HuH-7 (cell line): Measurements from ENCODE around the gene CYP1B1.

Experiments
- DNase-seq: peaks from one replicate; pipeline ENCODE4 v3.0.0; 2011; ENCODE audit warnings: low spot score

Gene CYP1B1

GRCh38 chr2:38074764-38075506, 1.0 kb downstream of the CYP1B1 start:
- no peak for DNase-seq

- DNase-seq = no peak
Measured at GRCh38 chr2:38074058-38074763, 1.7 kb downstream of the CYP1B1 start.

DNA sequence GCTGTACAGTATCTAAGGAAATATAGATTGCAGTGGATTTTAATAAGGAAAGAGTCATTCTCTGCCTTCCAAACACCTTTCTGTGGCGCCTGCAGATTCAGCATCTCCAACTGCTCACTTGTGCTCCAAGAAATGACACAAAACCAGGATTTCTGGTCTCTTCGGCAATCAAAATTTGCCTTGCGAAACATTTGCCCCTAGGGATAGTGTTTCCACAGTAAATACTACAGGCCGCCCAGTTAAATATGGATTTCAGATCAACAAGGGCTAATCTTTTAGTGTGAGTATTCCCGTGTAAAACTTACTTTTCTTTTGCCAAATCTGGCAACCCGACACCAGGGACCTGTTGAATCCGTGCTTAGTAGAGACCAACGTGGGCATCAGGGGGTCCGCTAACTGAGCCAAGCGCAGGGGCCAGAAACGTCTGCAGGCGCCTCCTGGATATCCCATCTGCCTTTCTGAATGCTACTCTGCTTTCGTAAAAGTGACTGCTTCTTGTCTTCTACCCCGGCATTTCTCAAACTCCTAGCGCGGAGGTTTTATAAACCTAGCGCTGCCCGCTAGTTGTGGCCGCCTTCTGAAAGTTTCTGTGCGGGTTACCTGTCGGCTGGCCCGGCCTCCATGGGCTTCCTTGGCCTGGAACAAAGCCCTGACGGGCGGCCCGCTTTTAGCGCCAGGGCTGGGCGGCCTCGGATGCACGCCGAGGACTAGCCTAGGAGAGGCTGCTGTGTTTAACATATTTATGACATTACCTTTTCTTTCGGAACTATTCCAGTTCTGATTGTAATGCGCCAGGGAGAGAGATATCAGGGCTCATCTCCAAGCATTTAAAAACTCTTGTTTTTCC, 2.5 kb downstream of the CYP1B1 start:
- DNase-seq = no peak

- DNase-seq = no peak
Measured at GRCh38 chr2:38070438-38070837, 5.5 kb downstream of the CYP1B1 start.

DNA sequence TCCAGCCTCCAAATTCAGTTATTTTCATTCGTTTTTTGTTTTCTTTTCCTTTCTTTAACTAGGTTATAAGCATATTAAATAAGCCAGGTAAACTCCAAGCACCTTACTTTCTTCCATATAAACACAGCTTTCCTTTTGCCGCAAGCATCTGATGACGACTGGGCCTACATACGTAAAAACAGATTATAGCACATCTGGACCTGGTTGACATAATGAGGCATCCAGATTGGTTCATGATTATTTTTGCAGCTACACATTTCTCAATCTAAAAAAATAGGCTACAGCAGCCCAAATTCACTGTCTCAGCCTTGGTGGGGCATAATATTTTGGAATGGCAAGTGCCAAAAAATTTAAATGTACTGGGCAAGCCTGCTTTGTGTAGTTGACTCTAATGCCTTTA, 7.7 kb downstream of the CYP1B1 start:
- DNase-seq = no peak

DNA sequence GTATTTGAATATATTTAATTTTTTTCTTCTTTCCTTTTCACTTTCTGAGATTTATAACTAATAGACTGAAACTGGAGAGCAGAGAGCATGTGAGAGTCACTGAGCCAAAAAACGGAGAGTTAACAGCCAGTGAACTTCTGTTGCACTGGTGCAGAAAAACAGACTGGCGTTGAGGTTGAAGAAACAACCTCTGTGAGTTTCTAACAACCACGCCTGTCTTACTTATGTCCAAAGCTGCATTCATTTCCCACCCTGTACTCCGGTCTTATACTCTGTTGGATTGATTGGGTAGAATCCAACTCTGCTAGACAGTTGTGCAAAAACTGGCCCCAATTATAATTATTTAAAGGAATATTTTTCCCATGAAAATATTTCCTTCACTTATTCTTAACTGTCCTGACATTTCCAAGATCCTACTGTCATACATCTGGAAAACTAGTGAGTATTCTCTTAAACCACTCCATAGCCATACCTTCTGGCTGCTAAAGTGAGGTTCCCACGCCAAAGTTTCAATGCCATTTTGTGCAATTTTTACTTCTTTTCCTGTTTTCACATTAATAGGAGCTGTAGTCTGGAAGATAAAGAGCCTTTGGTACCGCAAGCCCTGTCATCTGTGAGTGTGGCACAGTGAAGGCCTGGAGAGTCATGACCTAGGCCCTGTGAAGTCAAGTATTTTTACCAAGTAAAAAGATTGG, 9.4 kb downstream of the CYP1B1 start:
- no peak for DNase-seq

DNA sequence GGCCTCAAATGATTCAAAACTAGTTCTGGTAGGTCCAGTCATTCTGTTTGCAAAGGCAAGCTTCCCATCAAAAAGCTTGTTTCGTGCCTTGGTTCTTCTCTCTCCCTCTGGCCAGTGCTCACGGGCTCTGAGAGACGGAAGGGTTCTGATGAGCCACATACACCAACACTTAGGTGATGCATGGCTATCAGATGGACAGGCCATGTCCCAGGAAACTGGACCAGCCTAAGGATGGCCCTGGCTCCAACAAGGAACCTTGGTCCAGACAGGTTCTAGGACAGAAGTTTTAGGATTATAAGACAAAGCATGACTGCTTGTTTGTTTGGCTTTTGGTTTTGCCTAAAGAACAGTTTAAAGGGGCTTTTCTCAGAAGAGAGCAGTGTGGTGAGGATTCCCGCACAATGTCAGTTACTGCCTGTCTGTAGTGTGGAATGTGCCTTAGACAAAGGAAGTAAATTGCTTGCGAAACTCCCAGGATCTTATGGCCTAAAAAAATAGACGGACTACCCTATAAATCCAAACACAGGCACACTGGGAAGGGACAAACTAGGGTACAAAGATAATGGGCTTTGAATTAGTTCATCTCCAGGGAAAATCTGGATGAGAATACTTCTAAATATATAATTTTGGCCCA, 10.3 kb downstream of the CYP1B1 start:
- no peak for DNase-seq

GRCh38 chr2:38064801-38065501, 11.0 kb downstream of the CYP1B1 start:
- DNase-seq = no peak

DNA sequence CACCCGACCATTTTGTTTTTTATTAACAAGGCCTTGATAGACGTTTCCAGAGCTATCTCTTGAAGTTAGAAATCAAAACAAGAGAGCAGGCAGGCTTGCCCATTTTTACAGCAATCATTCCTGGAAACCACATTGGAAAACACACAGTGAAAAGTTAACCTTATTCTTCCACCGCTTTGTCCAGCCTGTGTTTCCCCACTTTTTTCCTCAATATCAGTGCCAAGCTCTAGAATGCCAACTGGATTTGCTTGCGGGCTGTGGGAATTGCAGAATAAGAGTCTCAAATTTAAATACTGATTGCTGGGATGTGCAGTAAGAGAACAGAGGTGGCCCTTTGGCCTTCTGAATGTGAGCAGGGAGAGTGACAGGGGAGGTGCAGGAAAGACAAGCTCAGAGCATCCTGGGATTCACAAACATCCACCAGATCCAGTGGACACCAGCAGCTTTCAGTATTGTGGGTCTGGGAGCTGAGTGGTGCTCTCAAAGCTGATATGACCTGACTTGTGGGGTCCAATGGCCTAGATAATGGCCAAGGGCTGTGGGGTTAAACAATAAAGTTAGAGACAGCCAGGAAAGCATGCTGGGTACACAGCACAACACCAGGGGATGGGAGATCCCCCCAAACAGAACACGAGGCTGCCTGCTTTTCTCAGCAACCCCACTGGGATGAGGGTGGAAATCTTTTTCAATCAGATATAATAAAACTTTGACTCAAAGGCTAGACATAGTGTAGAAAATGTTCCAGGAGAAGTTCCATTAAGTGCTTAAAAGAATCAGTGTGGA, 15.5 kb downstream of the CYP1B1 start:
- DNase-seq = no peak

DNA sequence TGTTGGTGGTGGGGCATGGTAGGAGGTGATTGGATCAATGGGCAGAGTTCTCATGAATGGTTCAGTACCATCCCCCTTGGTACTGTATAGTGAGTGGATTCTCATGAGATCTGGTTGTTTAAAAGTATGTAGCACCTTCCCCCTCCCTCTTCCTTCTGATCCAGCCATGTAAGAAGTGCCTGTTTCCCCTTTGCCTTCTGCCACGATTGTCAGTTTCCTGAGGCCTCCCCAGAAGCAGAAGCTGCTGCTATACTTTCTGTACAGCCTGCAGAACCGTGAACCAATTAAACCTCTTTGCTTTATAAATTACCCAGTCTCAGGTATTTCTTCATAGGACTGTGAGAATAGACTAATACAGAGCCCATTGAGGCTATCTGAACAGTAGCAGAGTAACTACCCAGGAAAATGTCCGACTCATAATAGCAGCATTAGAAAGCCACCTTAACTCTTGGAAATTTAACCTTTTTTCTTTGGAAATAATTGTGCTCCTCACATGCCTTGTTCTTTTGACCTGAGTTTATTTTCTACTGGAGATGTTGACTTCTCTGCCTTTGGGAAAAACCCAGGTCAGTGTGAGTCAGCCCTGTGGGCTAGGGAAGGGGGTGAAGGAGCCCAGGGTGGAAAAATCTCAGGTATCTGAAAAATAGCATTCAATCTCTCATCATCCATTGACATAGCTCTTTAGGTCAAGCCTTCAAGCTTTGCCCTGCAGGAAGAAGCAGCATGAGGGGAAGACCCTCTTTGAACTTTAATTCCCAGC, 18.1 kb downstream of the CYP1B1 start:
- no peak for DNase-seq

DNA sequence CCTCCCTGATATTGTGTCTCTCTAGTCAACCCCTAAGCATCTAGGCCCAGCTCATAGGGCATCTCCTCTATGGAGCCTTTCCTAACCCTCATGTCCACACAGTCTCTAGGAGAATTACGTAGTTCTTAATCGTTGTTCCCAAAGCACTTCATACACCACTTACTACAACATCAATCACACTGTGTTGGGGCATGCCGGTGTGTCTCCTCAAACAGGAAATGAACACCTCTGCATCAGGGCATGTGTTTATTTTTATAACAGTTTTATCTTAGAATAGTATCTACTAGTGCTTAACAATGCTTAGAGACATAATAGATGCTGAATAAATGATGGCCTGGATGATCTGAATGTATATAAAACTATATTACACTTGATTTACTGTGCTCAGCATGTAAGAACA, 19.7 kb downstream of the CYP1B1 start:
- no peak for DNase-seq

DNA sequence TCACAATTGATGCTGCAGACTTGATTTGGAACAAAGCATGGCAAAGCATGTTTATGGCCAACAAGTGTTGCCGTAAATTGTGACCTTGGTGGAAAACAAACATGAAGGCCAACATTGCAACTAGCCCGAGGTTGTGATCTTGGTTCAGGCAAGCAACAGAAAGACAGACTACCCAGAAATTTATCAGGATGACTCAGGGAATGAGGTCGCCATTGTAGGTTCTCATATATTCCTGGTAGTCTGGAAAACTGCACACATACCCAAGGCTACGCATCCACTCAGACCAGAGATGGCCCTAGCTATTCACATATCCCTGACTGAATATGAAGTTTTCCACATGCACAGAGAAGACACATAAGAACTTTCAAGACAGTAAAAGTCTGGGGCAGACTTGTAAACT, 30.1 kb downstream of the CYP1B1 start:
- no peak for DNase-seq

GRCh38 chr2:38039121-38039910, 36.6 kb downstream of the CYP1B1 start:
- DNase-seq = no peak

DNA sequence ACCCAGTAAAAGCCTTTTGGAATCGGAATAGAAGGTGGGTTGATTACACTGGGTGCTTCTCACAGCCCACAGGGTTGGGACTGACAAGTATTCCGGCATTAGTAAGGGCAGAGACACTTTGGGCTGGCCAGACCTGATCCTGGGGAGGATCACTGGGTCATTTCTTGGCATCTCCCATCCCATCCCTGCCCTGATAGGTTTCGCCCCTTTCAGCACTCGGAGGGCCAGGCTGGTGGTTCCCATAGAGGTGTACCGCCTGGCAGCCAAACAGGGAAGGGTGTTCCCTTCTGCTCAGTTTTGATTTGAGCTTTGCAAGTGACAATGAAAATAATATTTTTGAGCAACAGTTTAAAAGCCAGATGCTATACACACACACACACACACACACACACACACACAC, 37.3 kb downstream of the CYP1B1 start:
- DNase-seq = no peak

DNA sequence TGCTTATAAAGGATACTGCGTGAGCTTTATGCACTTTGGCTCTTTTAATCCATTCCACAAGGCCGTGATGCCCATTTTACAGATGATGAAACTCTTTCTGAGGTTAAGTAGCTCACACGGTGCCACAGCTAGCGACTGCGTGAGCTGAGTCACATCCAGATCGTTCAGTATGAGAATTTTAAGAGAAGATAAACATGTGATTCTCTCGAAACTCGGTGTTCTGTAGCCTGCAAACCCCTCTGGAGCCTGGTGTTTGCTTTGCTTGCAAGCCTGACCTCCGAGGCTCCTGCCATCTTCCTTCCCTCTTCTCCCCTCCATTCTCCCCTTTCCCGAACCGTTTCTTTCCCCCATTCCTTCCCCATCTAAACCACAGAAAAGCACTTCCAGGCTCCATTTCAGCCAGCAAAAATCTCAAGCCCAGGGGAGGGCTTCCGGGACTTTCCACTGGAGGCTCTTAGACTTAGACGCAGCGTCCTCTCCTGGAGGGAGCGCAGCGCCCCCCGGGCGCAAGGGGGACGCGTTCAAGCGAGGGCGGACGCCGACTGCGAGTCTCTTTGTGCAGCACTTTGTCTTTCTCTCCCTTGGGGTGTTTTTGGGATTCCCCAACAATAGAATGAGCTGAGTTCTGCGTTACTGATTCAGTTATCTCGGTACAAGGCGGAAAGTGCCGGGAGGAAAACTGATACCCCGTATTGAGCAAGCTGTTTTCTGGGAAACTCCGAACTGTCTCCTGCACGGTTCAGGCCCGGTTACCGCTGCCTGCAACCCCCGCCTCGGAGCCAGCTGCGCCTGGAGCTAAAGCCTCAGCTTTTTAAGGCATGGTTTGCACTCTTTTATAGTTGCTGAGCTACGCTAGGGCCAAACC, 38.0 kb downstream of the CYP1B1 start:
- peak; percentile 37 for DNase-seq

GRCh38 chr2:38037325-38037724, 38.6 kb downstream of the CYP1B1 start:
- DNase-seq = no peak

DNA sequence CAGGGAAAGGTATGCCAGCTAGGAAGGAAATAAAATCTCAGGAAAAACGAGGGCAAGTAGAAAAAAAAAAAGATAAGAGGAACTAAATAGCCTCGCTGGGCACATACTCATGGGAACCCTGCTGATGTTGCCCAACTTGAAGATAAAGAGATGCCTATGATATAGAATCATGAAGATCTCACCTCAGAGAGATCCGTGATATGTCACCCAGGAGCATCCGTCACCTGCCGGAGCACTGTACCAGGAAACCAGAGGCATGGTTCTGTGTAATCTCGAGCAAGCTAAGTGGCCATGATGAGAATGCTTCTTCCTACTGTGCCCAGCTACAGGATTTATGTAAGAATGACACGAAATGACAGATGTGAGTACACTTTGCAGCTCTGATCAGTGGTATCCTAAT, 40.0 kb downstream of the CYP1B1 start:
- DNase-seq = no peak

DNA sequence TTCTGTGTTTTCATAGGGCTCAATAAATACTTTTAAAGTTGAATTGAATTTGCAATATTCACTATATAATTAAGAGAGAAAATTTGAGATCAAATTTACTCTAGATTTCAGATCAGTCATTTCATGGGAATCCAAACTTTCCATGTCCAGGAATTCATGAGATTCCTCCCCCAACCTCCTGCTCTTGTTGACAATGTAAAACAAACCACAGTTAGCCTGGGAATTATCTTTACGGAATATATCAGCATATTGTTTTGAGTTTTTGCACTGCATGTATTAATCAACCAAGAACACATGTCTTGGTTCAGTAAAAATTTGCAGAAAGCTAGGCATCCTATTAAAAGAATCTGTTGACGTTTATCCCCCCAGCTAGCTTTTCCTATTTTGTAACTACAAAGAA, 42.3 kb downstream of the CYP1B1 start:
- DNase-seq = no peak
